Loucy (cell line): ENCODE measurements around the gene SPATA13.

Experiments used
- CTCF ChIP-seq: fragments of 200-600 bp; sonication (generic); conservative IDR thresholded peaks from 2 replicates; pipeline ENCODE4 v1.5.1; 2014; ENCODE audit warnings: mild to moderate bottlenecking, antibody characterized with exemption, low read length
- EZH2phosphoT487 ChIP-seq: fragments of 200-600 bp; IDR thresholded peaks from 2 replicates; pipeline ENCODE4 v1.6.1; 2018; ENCODE audit warnings: antibody characterized with exemption, mild to moderate bottlenecking, moderate library complexity, borderline replicate concordance

GRCh38 chr13:24306632-24307031 is 146.1 kb downstream of the SPATA13 start:
- TF ChIP-seq CTCF (no peak), EZH2phosphoT487 (no peak)
